Measurements from ENCODE around the gene ELMOD3. TPM values are rescaled to one million over a fixed set of nuclear protein-coding genes. Genes with fewer than 3 reads are reported as not detected.

Gene ELMOD3
- total and polyA plus RNA-seq, 4 donors, result 5.5 to 15.8 (median 8.0) TPM

- Histone ChIP-seq H3K27ac (ENCODE audit: low read depth in 1 of 2, low read length in 2 of 2) (peak overlapping the region in 1 of 2 donors; percentile 43), H3K36me3 (ENCODE audit: control insufficient read depth in 4 of 4, insufficient read depth in 3 of 4, low read depth in 1 of 4, low read length in 3 of 4) (no peaks in the 10 kb centered on the region), H3K27me3 (ENCODE audit: control insufficient read depth in 4 of 4, insufficient read depth in 4 of 4, low read length in 3 of 4) (no peaks in the 10 kb centered on the region), H3K4me3 (ENCODE audit: low read depth in 1 of 3, low read length in 3 of 3) (no peak overlapping the region), H3K9ac (ENCODE audit: low read depth in 1 of 2, low read length in 2 of 2) (no peak overlapping the region), H3K4me1 (ENCODE audit: control insufficient read depth in 4 of 4, insufficient read depth in 4 of 4, low read length in 3 of 4) (peaks cover 27 to 49% (median 46%) of the 10 kb centered on the region in 4 donors), H3K9me3 (ENCODE audit: control insufficient read depth in 4 of 4, low read length in 3 of 4) (no peaks in the 10 kb centered on the region)
- no peak for DNase-seq (ENCODE audit: low spot score)
- 43% methylated on average over 3 of the region's 3 CpGs for WGBS
- peak; percentile 68 for TF ChIP-seq REST (IDR thresholded peaks at IDR 0.05)
- TF ChIP-seq MAX (IDR thresholded peaks at IDR 0.05), result peak; percentile 82
- TF ChIP-seq ATF3 (IDR thresholded peaks at IDR 0.05), result no peak
- peak; percentile 86 for TF ChIP-seq NR2F2 (IDR thresholded peaks at IDR 0.05)
- no peak for TF ChIP-seq ZBTB33 (IDR thresholded peaks at IDR 0.05)
- TF ChIP-seq EGR1 (IDR thresholded peaks at IDR 0.05; ENCODE audit: low read depth in 2 of 2), result peak in 1 of 2 donors; percentile 42
- TF ChIP-seq HNF4G (IDR thresholded peaks at IDR 0.05), result peak; percentile 75
- TF ChIP-seq RXRA (IDR thresholded peaks at IDR 0.05), result peak; percentile 90
- TF ChIP-seq SP1 (IDR thresholded peaks at IDR 0.05), result peak; percentile 91
- peak; percentile 64 to 85 for TF ChIP-seq RAD21 (IDR thresholded peaks at IDR 0.05)
- peak; percentile 35 for TF ChIP-seq CTCF (IDR thresholded peaks at IDR 0.05; ENCODE audit: low read depth, low read length, missing input control)
- TF ChIP-seq HNF4A (conservative IDR thresholded peaks at IDR 0.05), result peak; percentile 85 to 91
- peak in 1 of 2 donors; percentile 85 for TF ChIP-seq JUND (IDR thresholded peaks at IDR 0.05)
- TF ChIP-seq GABPA (IDR thresholded peaks at IDR 0.05 in 1 of 2, conservative IDR thresholded peaks at IDR 0.05 in 1 of 2), result no peak
- peak; percentile 71 for TF ChIP-seq YY1 (IDR thresholded peaks at IDR 0.05)
- TF ChIP-seq TAF1 (conservative IDR thresholded peaks at IDR 0.05), result peak; percentile 31
- peak; percentile 47 for TF ChIP-seq FOXA2 (IDR thresholded peaks at IDR 0.05)
- peak; percentile 52 for TF ChIP-seq FOXA1 (IDR thresholded peaks at IDR 0.05)
Observed at GRCh38 chr2:85425588-85425987, 71.0 kb downstream of the ELMOD3 start.
